ENCODE data around the gene ANGPT4. TPM values are rescaled to one million over a fixed set of nuclear protein-coding genes. Genes with fewer than 3 reads are reported as not detected.

The ANGPT4 gene
- total RNA-seq, 1 donor from 2014 or later = not detected

- ATAC-seq (ENCODE audit: low read depth) (no peak), DNase-seq (no peak)
- peaks cover 2% of the 10 kb centered on the region for H3K4me1 Mint-ChIP-seq
- H3K4me3 Mint-ChIP-seq = no peak overlapping the region
- TF ChIP-seq CTCF (IDR thresholded peaks at IDR 0.05) = no peak
- H3K27me3 Mint-ChIP-seq = peaks cover 23% of the 10 kb centered on the region
- POLR2A ChIA-PET = no interaction called here
- no peaks in the 10 kb centered on the region for H3K9me3 Mint-ChIP-seq
- CTCF ChIA-PET = interaction anchor here (6.2 kb wide), 1 partner anchor 144 kb away, joined by 222 read pairs; no protein-coding TSS in a partner anchor
- H3K27ac Mint-ChIP-seq = no peak overlapping the region
- intact Hi-C loops (cut with micrococcal nuclease) = no loop called here
- H3K36me3 Mint-ChIP-seq (ENCODE audit: low read depth) = no peaks in the 10 kb centered on the region
Observed at GRCh38 chr20:959996-960615, 44.0 kb upstream of the ANGPT4 start.

GRCh38 chr20:958936-959815 lies 43.0 kb upstream of the ANGPT4 start:
- no peak overlapping the region for H3K4me3 Mint-ChIP-seq
- peaks cover 2% of the 10 kb centered on the region for H3K4me1 Mint-ChIP-seq
- ATAC-seq (ENCODE audit: low read depth) (no peak), DNase-seq (no peak)
- ChIA-PET POLR2A (no interaction called here), CTCF (interaction anchor here (1.8 to 6.2 kb wide), 3 partner anchors 14 to 143 kb away, joined by 4 to 222 read pairs (median 25); partner anchors contain the start of gene FAM110A)
- no peaks in the 10 kb centered on the region for H3K9me3 Mint-ChIP-seq
- no peak overlapping the region for H3K27ac Mint-ChIP-seq
- H3K36me3 Mint-ChIP-seq (ENCODE audit: low read depth) = no peaks in the 10 kb centered on the region
- peaks cover 23% of the 10 kb centered on the region for H3K27me3 Mint-ChIP-seq
- intact Hi-C loops (cut with micrococcal nuclease) = no loop called here
- TF ChIP-seq CTCF (IDR thresholded peaks at IDR 0.05) = no peak

- CTCF ChIA-PET = interaction anchor here (0.9 to 6.2 kb wide), 7 partner anchors 10 to 141 kb away, joined by 3 to 222 read pairs (median 5); partner anchors contain the start of gene FAM110A
- Mint-ChIP-seq H3K36me3 (ENCODE audit: low read depth) (no peaks in the 10 kb centered on the region), H3K9me3 (no peaks in the 10 kb centered on the region), H3K4me1 (peaks cover 2% of the 10 kb centered on the region), H3K27ac (no peak overlapping the region), H3K27me3 (peaks cover 21% of the 10 kb centered on the region), H3K4me3 (no peak overlapping the region)
- POLR2A ChIA-PET = no interaction called here
- ATAC-seq (ENCODE audit: low read depth) = no peak
- no peak for TF ChIP-seq CTCF (IDR thresholded peaks at IDR 0.05)
- intact Hi-C loops (cut with micrococcal nuclease) = no loop called here
- no peak for DNase-seq
Observed at GRCh38 chr20:957544-957943, 41.4 kb upstream of the ANGPT4 start.

- Mint-ChIP-seq H3K27ac (no peak overlapping the region), H3K4me1 (peaks cover 2% of the 10 kb centered on the region), H3K27me3 (peaks cover 21% of the 10 kb centered on the region), H3K36me3 (ENCODE audit: low read depth) (no peaks in the 10 kb centered on the region), H3K4me3 (no peak overlapping the region), H3K9me3 (no peaks in the 10 kb centered on the region)
- intact Hi-C loops (cut with micrococcal nuclease) = loop anchor here (1.0 kb wide), 3 partner anchors 140 to 257 kb away; no protein-coding TSS in a partner anchor
- DNase-seq (peak; percentile 71), ATAC-seq (ENCODE audit: low read depth) (peak; percentile 90)
- ChIA-PET POLR2A (interaction anchor here (2.0 kb wide), 1 partner anchor 138 kb away, joined by 5 read pairs; no protein-coding TSS in a partner anchor), CTCF (interaction anchor here (0.6 to 6.2 kb wide), 17 partner anchors 10 to 257 kb away, joined by 3 to 222 read pairs (median 4); partner anchors contain the start of gene FAM110A)
- peak; percentile 49 for TF ChIP-seq CTCF (IDR thresholded peaks at IDR 0.05)
Observed at GRCh38 chr20:956330-956951, 40.3 kb upstream of the ANGPT4 start.
